Esophagus muscularis mucosa (tissue), 4 donors: ENCODE measurements around the gene OR4C46.

ENCODE experiments used
- EP300 ChIP-seq: sonication (generic); formaldehyde crosslinking; IDR thresholded peaks from one replicate; pipeline ENCODE4 v1.6.1; 2017; ENCODE audit warnings: antibody characterized with exemption
- POLR2A ChIP-seq: fragments of 450-650 bp; IDR thresholded peaks from one replicate; pipeline ENCODE4 v1.6.1; 2017; ENCODE audit warnings: antibody characterized with exemption, moderate library complexity, mild to moderate bottlenecking, low read depth
- POLR2AphosphoS5 ChIP-seq, 2 donors: sonication (generic); formaldehyde crosslinking; IDR thresholded peaks; one replicate each; pipeline ENCODE4 v1.6.1; 2017; ENCODE audit warnings: antibody characterized with exemption in 2 of 2
- TF ChIP-seq, protein P1 (sequence below), 3 experiments: fragments of 200-600 bp in 2 of 3; fragments of 450-650 bp in 1 of 3; sonication (generic) in 2 of 3; IDR thresholded peaks; one replicate each; pipeline ENCODE4 v1.5.1; 2017 to 2019; ENCODE audit warnings: antibody characterized with exemption in 3 of 3, mild to moderate bottlenecking in 2 of 3, moderate library complexity in 1 of 3

DNA sequence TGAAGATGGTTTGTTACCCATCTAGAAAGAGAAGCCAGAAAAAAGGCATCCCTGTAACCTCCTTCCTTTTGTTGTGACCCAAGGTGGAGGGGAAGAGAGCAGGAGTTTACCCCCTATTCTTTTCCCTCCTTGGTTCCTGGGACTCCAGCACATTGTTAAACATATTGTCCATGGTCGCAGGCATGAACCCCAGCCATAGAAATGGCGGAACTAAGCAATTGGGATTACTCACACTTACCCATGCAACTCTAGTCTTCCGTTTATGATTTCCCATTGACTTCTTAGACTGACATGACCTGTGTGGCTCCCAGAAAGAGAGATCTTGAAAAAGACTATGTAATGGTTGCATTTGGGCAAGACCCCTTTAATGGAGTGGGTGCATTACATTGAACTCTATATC, 45.4 kb downstream of the OR4C46 start:
- TF ChIP-seq, protein P1, sequence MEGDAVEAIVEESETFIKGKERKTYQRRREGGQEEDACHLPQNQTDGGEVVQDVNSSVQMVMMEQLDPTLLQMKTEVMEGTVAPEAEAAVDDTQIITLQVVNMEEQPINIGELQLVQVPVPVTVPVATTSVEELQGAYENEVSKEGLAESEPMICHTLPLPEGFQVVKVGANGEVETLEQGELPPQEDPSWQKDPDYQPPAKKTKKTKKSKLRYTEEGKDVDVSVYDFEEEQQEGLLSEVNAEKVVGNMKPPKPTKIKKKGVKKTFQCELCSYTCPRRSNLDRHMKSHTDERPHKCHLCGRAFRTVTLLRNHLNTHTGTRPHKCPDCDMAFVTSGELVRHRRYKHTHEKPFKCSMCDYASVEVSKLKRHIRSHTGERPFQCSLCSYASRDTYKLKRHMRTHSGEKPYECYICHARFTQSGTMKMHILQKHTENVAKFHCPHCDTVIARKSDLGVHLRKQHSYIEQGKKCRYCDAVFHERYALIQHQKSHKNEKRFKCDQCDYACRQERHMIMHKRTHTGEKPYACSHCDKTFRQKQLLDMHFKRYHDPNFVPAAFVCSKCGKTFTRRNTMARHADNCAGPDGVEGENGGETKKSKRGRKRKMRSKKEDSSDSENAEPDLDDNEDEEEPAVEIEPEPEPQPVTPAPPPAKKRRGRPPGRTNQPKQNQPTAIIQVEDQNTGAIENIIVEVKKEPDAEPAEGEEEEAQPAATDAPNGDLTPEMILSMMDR (IDR thresholded peaks at IDR 0.05) = no peak
- TF ChIP-seq POLR2AphosphoS5 (IDR thresholded peaks at IDR 0.05) = no peak
- no peak for TF ChIP-seq EP300
- no peak for TF ChIP-seq POLR2A
